Measurements from ENCODE around the gene TXNL4B.

GRCh38 chr16:72124761-72125634 lies 31.6 kb upstream of the TXNL4B start:
- TF ChIP-seq CEBPB (tag; IDR thresholded peaks at IDR 0.05) (no peak), THRAP3 (IDR thresholded peaks at IDR 0.05; ENCODE audit: borderline replicate concordance) (no peak), JUN (IDR thresholded peaks at IDR 0.05; ENCODE audit: borderline replicate concordance, low read depth, low read length) (no peak), JUN (CRISPR knock-in tag; IDR thresholded peaks at IDR 0.05; ENCODE audit: borderline replicate concordance) (no peak), EZH2 (IDR thresholded peaks at IDR 0.05; ENCODE audit: borderline replicate concordance, low read depth, low read length) (no peak), POLR2A (conservative IDR thresholded peaks at IDR 0.05) (no peak), RCOR1 (IDR thresholded peaks at IDR 0.05; ENCODE audit: borderline replicate concordance in 1 of 2, low read depth in 2 of 2, low read length in 2 of 2) (no peak)
